Activated CD8-positive, alpha-beta memory T cell treated with anti-CD3 and anti-CD28 coated beads, Interleukin-2, amount 50 U/mL, for 1 hour (primary cell): ENCODE data around the gene WDR90.

Source experiments
- DNase-seq: peaks from one replicate; pipeline ENCODE4 v3.0.0-alpha.2; 2020; ENCODE audit errors: extremely low read depth

The WDR90 gene

GRCh38 chr16:648781-649589, at the start of gene WDR90:
Gene WDR90 (plus strand): TSS chr16:649365. CDS start chr16:649417, 52 bp downstream.
- peak; percentile 68 for DNase-seq

GRCh38 chr16:600781-601180, 48.4 kb upstream of the WDR90 start:
- no peak for DNase-seq

GRCh38 chr16:603933-604332, 45.2 kb upstream of the WDR90 start:
- no peak for DNase-seq

GRCh38 chr16:606656-607307, 42.4 kb upstream of the WDR90 start:
- no peak for DNase-seq

GRCh38 chr16:608019-608418, 41.1 kb upstream of the WDR90 start:
- no peak for DNase-seq

- DNase-seq = no peak
Observed at GRCh38 chr16:609316-609715, 39.8 kb upstream of the WDR90 start.

- DNase-seq = no peak
Observed at GRCh38 chr16:609984-610383, 39.2 kb upstream of the WDR90 start.

GRCh38 chr16:610513-611381, 38.4 kb upstream of the WDR90 start:
- DNase-seq = no peak

- no peak for DNase-seq
Observed at GRCh38 chr16:615122-615521, 34.0 kb upstream of the WDR90 start.

GRCh38 chr16:616733-617586, 32.2 kb upstream of the WDR90 start:
- DNase-seq = no peak

- DNase-seq = no peak
Observed at GRCh38 chr16:617855-618254, 31.3 kb upstream of the WDR90 start.

GRCh38 chr16:619476-620100, 29.6 kb upstream of the WDR90 start:
- no peak for DNase-seq

GRCh38 chr16:620700-621525, 28.3 kb upstream of the WDR90 start:
- DNase-seq = no peak

- no peak for DNase-seq
Observed at GRCh38 chr16:621526-622105, 27.5 kb upstream of the WDR90 start.

GRCh38 chr16:622920-623280, 26.3 kb upstream of the WDR90 start:
- DNase-seq = no peak

- no peak for DNase-seq
Observed at GRCh38 chr16:624526-625070, 24.6 kb upstream of the WDR90 start.

GRCh38 chr16:625117-625976, 23.8 kb upstream of the WDR90 start:
- DNase-seq = no peak

GRCh38 chr16:625977-626765, 23.0 kb upstream of the WDR90 start:
- no peak for DNase-seq
